Measurements from ENCODE around the gene INKA2. TPM values are rescaled to one million over a fixed set of nuclear protein-coding genes. Genes with fewer than 3 reads are reported as not detected.

Gene INKA2
- total RNA-seq, result 3.5 and 3.6 TPM in 2 replicates

GRCh38 chr1:111739194-111739924, at the start of gene INKA2:
INKA2 (minus strand) TSS chr1:111739395; CDS start chr1:111739242, 153 bp downstream.
- Histone ChIP-seq H3K79me2 (ENCODE audit: insufficient read depth, low read length) (peaks cover 17% of the 10 kb centered on the region), H3K4me1 (ENCODE audit: insufficient read depth, low read length) (peaks cover 67% of the 10 kb centered on the region), H3K36me3 (ENCODE audit: insufficient read depth, low read length) (no peaks in the 10 kb centered on the region), H3K9me3 (ENCODE audit: low read depth, low read length) (no peaks in the 10 kb centered on the region), H3K4me2 (ENCODE audit: insufficient read depth, low read length) (peak within 1 kb of the TSS; percentile 95), H2AFZ (ENCODE audit: low read length) (peak within 1 kb of the TSS; percentile 85), H3K4me3 (ENCODE audit: insufficient read depth, low read length) (peak within 1 kb of the TSS; percentile 81), H4K20me1 (ENCODE audit: insufficient read depth, low read length) (no peaks in the 10 kb centered on the region), H3K27me3 (ENCODE audit: insufficient read depth, low read length) (no peaks in the 10 kb centered on the region), H3K27ac (ENCODE audit: low read depth, low read length) (peak within 1 kb of the TSS; percentile 86)
- DNase-seq (ENCODE audit: insufficient read length, low spot score, missing footprints), result peak; percentile 97
- TF ChIP-seq CTCF (IDR thresholded peaks at IDR 0.05; ENCODE audit: extremely low read depth, low read depth, low read length), result no peak

GRCh38 chr1:111786669-111787207, 47.5 kb upstream of the INKA2 start:
- Histone ChIP-seq H3K4me3 (ENCODE audit: insufficient read depth, low read length) (no peak overlapping the region), H3K27ac (ENCODE audit: low read depth, low read length) (no peak overlapping the region), H3K27me3 (ENCODE audit: insufficient read depth, low read length) (peaks cover 10% of the 10 kb centered on the region), H3K4me2 (ENCODE audit: insufficient read depth, low read length) (no peak overlapping the region), H4K20me1 (ENCODE audit: insufficient read depth, low read length) (no peaks in the 10 kb centered on the region), H3K79me2 (ENCODE audit: insufficient read depth, low read length) (no peaks in the 10 kb centered on the region), H3K4me1 (ENCODE audit: insufficient read depth, low read length) (peaks cover 16% of the 10 kb centered on the region), H3K36me3 (ENCODE audit: insufficient read depth, low read length) (no peaks in the 10 kb centered on the region), H2AFZ (ENCODE audit: low read length) (no peak overlapping the region), H3K9me3 (ENCODE audit: low read depth, low read length) (no peaks in the 10 kb centered on the region)
- no peak for DNase-seq (ENCODE audit: insufficient read length, low spot score, missing footprints)
- TF ChIP-seq CTCF (IDR thresholded peaks at IDR 0.05; ENCODE audit: extremely low read depth, low read depth, low read length), result no peak

- TF ChIP-seq CTCF (IDR thresholded peaks at IDR 0.05; ENCODE audit: extremely low read depth, low read depth, low read length), result no peak
- DNase-seq (ENCODE audit: insufficient read length, low spot score, missing footprints), result no peak
- Histone ChIP-seq H4K20me1 (ENCODE audit: insufficient read depth, low read length) (no peaks in the 10 kb centered on the region), H3K27ac (ENCODE audit: low read depth, low read length) (no peak overlapping the region), H3K27me3 (ENCODE audit: insufficient read depth, low read length) (peaks cover 6% of the 10 kb centered on the region), H2AFZ (ENCODE audit: low read length) (no peak overlapping the region), H3K4me2 (ENCODE audit: insufficient read depth, low read length) (no peak overlapping the region), H3K9me3 (ENCODE audit: low read depth, low read length) (no peaks in the 10 kb centered on the region), H3K79me2 (ENCODE audit: insufficient read depth, low read length) (no peaks in the 10 kb centered on the region), H3K4me3 (ENCODE audit: insufficient read depth, low read length) (no peak overlapping the region), H3K36me3 (ENCODE audit: insufficient read depth, low read length) (no peaks in the 10 kb centered on the region), H3K4me1 (ENCODE audit: insufficient read depth, low read length) (peaks cover 11% of the 10 kb centered on the region)
Measured at GRCh38 chr1:111784273-111784901, 45.2 kb upstream of the INKA2 start.

- H3K27ac ChIP-seq (ENCODE audit: low read depth, low read length), result no peak overlapping the region
Measured at GRCh38 chr1:111779546-111779945, 40.4 kb upstream of the INKA2 start.

More at GRCh38 chr1:111779546-111779945, 40.4 kb upstream of the INKA2 start:
- H3K79me2 ChIP-seq (ENCODE audit: insufficient read depth, low read length), result no peaks in the 10 kb centered on the region
- no peak for TF ChIP-seq CTCF (IDR thresholded peaks at IDR 0.05; ENCODE audit: extremely low read depth, low read depth, low read length)
- H3K27me3 ChIP-seq (ENCODE audit: insufficient read depth, low read length), result no peaks in the 10 kb centered on the region
- peaks cover 10% of the 10 kb centered on the region for H3K4me1 ChIP-seq (ENCODE audit: insufficient read depth, low read length)
- no peaks in the 10 kb centered on the region for H3K36me3 ChIP-seq (ENCODE audit: insufficient read depth, low read length)
- no peak for DNase-seq (ENCODE audit: insufficient read length, low spot score, missing footprints)
- H2AFZ ChIP-seq (ENCODE audit: low read length), result no peak overlapping the region
- no peaks in the 10 kb centered on the region for H3K9me3 ChIP-seq (ENCODE audit: low read depth, low read length)
- no peaks in the 10 kb centered on the region for H4K20me1 ChIP-seq (ENCODE audit: insufficient read depth, low read length)
- no peak overlapping the region for H3K4me2 ChIP-seq (ENCODE audit: insufficient read depth, low read length)
- no peak overlapping the region for H3K4me3 ChIP-seq (ENCODE audit: insufficient read depth, low read length)

Measured in osteoblast (primary cell).